Thyroid gland (tissue), 4 donors: ENCODE data around the gene ISYNA1.

Source experiments
- CTCF ChIP-seq, 6 experiments: fragments of 200-600 bp in 3 of 6; fragments of 450-650 bp in 3 of 6; sonication (generic) in 3 of 6; IDR thresholded peaks; one replicate each; pipeline ENCODE4 v1.5.1; 2016 to 2019; ENCODE audit warnings: antibody characterized with exemption in 6 of 6, mild to moderate bottlenecking in 2 of 6, inconsistent platforms in 1 of 6, moderate library complexity in 1 of 6
- POLR2A ChIP-seq, 2 donors: fragments of 450-650 bp; IDR thresholded peaks; one replicate each; pipeline ENCODE4 v1.6.1; 2017; ENCODE audit warnings: antibody characterized with exemption in 2 of 2, mild to moderate bottlenecking in 2 of 2, moderate library complexity in 1 of 2

GRCh38 chr19:18465964-18466339 lies 28.0 kb upstream of the ISYNA1 start:
- TF ChIP-seq CTCF (IDR thresholded peaks at IDR 0.05): no peak
- TF ChIP-seq POLR2A (IDR thresholded peaks at IDR 0.05): no peak
